HCT116 (cell line): ENCODE measurements around the gene MYH3. TPM values are rescaled to one million over a fixed set of nuclear protein-coding genes. Genes with fewer than 3 reads are reported as not detected.

Experiments used
- ATAC-seq: fragments of 200-7000 bp; cut with Tn5 transposase; 2 replicates; pipeline ENCODE4 v1.9.1; 2020; ENCODE audit warnings: mild to moderate bottlenecking, moderate library complexity
- BruUV-seq: library from RNA; stranded (reverse); fragments of 400-500 nt; replicated peaks from 2 replicates; lab custom pipeline; 2021; lab: Mats Ljungman, UMichigan
- CTCF ChIA-PET: fragments of 300-600 bp; sonication (Branson Sonifier 250); formaldehyde crosslinking; loops from one replicate; lab custom pipeline; 2021; ENCODE audit warnings: antibody characterized with exemption; lab: Charles Lee
- POLR2A ChIA-PET: fragments of 300-600, 350-600 bp; sonication (Branson Sonifier 250); formaldehyde crosslinking; loops from one replicate; lab custom pipeline; 2021; ENCODE audit warnings: antibody characterized with exemption; lab: Charles Lee
- RAD21 ChIA-PET, 2 experiments: fragments of 300-600 bp; sonication (Branson Sonifier 250); formaldehyde crosslinking; loops; one replicate each; lab custom pipeline; 2023; ENCODE audit warnings: low total read pairs in 2 of 2; ENCODE audit not compliant: uncharacterized antibody in 2 of 2, unreplicated experiment in 2 of 2, low non-redundant PET in 1 of 2; lab: Charles Lee
- DNase-seq: peaks from one replicate; pipeline ENCODE4 v3.0.0-alpha.2; 2010; ENCODE audit warnings: low read depth, low spot score
- H2AFZ ChIP-seq: fragments of 200-600 bp; shearing (Covaris generic), sonication (generic); 2 replicates; pipeline ENCODE4 v1.6.1; 2017; ENCODE audit warnings: low read depth, mixed run types, mixed read lengths, antibody characterized with exemption, low read length; ENCODE audit not compliant: poor library complexity, severe bottlenecking
- H3K27ac ChIP-seq: 2 replicates; pipeline ENCODE4 v1.5.1; 2012; ENCODE audit warnings: low read depth, low read length
- H3K27me3 ChIP-seq: fragments of 200-600 bp; sonication (generic); 2 replicates; pipeline ENCODE4 v1.6.1; 2016; ENCODE audit warnings: mixed run types, low read length, mixed read lengths; ENCODE audit not compliant: insufficient read depth
- H3K36me3 ChIP-seq, 2 experiments: fragments of 200-500 bp in 1 of 2; fragments of 200-600 bp in 1 of 2; sonication (Bioruptor generic) in 1 of 2; sonication (generic) in 1 of 2; 2 replicates each; pipeline versions ENCODE4 v1.5.1 to v1.6.1; 2014 to 2016; ENCODE audit warnings: low read length in 2 of 2, inconsistent platforms in 1 of 2, mixed read lengths in 1 of 2, mixed run types in 1 of 2; ENCODE audit not compliant: insufficient read depth in 2 of 2, control insufficient read depth in 1 of 2
- H3K4me1 ChIP-seq, 2 experiments: fragments of 200-600 bp in 1 of 2; sonication (generic) in 1 of 2; 2 replicates each; pipeline versions ENCODE4 v1.5.1 to v1.6.1; 2012 to 2017; ENCODE audit warnings: low read length in 2 of 2, inconsistent platforms in 1 of 2, mild to moderate bottlenecking in 1 of 2, mixed read lengths in 1 of 2, mixed run types in 1 of 2, moderate library complexity in 1 of 2; ENCODE audit not compliant: insufficient read depth in 2 of 2, control insufficient read depth in 1 of 2
- H3K4me2 ChIP-seq: fragments of 200-600 bp; sonication (generic); 2 replicates; pipeline ENCODE4 v1.6.1; 2017; ENCODE audit warnings: mixed run types, low read length, mixed read lengths
- H3K4me3 ChIP-seq, 2 experiments: fragments of 200-600 bp in 1 of 2; sonication (generic) in 1 of 2; replicated peaks in 1 of 2; 2 replicates each; pipeline ENCODE4 v1.5.1; 2011 to 2016; ENCODE audit warnings: low read length in 2 of 2, control low read depth in 1 of 2, low read depth in 1 of 2, mild to moderate bottlenecking in 1 of 2, mixed read lengths in 1 of 2, mixed run types in 1 of 2
- H3K79me2 ChIP-seq: fragments of 200-600 bp; sonication (generic); 2 replicates; pipeline ENCODE4 v1.6.1; 2017; ENCODE audit warnings: mild to moderate bottlenecking, mixed run types, low read length, moderate library complexity, mixed read lengths; ENCODE audit not compliant: insufficient read depth
- H3K9ac ChIP-seq: fragments of 200-600 bp; sonication (generic); 2 replicates; pipeline ENCODE4 v1.6.1; 2016; ENCODE audit warnings: low read length, mixed read lengths
- H3K9me2 ChIP-seq: fragments of 200-600 bp; sonication (generic), shearing (Covaris generic); 2 replicates; pipeline ENCODE4 v1.6.1; 2017; ENCODE audit warnings: mixed run types, mild to moderate bottlenecking, moderate library complexity; ENCODE audit not compliant: insufficient read depth
- H3K9me3 ChIP-seq, 2 experiments: fragments of 200-500 bp in 1 of 2; fragments of 200-600 bp in 1 of 2; sonication (Bioruptor generic) in 1 of 2; sonication (generic) in 1 of 2; 2 replicates each; pipeline ENCODE4 v1.6.1; 2014 to 2017; ENCODE audit warnings: low read length in 2 of 2, mixed read lengths in 2 of 2, inconsistent platforms in 1 of 2, low read depth in 1 of 2, mild to moderate bottlenecking in 1 of 2, mixed run types in 1 of 2, moderate library complexity in 1 of 2; ENCODE audit not compliant: control insufficient read depth in 1 of 2, insufficient read depth in 1 of 2
- H4K20me1 ChIP-seq: fragments of 200-600 bp; sonication (generic), shearing (Covaris generic); 2 replicates; pipeline ENCODE4 v1.6.1; 2017; ENCODE audit warnings: mixed run types, mild to moderate bottlenecking, moderate library complexity; ENCODE audit not compliant: insufficient read depth
- CBX3 ChIP-seq: IDR thresholded peaks from 2 replicates; pipeline ENCODE4 v1.6.1; 2012; ENCODE audit warnings: low read depth
- CEBPB ChIP-seq: IDR thresholded peaks from 2 replicates; pipeline ENCODE4 v1.6.1; 2012; ENCODE audit warnings: low read depth
- EGR1 ChIP-seq: IDR thresholded peaks from 2 replicates; pipeline ENCODE4 v1.6.1; 2012; ENCODE audit warnings: low read depth
- ELF1 ChIP-seq: IDR thresholded peaks from 2 replicates; pipeline ENCODE4 v1.6.1; 2012; ENCODE audit warnings: low read depth, borderline replicate concordance
- EZH2 ChIP-seq: fragments of 200-600 bp; sonication (generic); IDR thresholded peaks from 2 replicates; pipeline ENCODE4 v1.6.1; 2017; ENCODE audit warnings: antibody characterized with exemption, mixed run types
- EZH2phosphoT487 ChIP-seq: fragments of 200-600 bp; IDR thresholded peaks from 2 replicates; pipeline ENCODE4 v1.6.1; 2018; ENCODE audit warnings: antibody characterized with exemption, borderline replicate concordance
- FOSL1 ChIP-seq: IDR thresholded peaks from 2 replicates; pipeline ENCODE4 v1.6.1; 2012; ENCODE audit warnings: low read depth
- POLR2A ChIP-seq: IDR thresholded peaks from 2 replicates; pipeline ENCODE4 v1.7.0; 2011; ENCODE audit warnings: borderline replicate concordance; ENCODE audit not compliant: insufficient read depth, insufficient read length; ENCODE audit errors: extremely low read depth
- POLR2AphosphoS5 ChIP-seq: IDR thresholded peaks from 2 replicates; pipeline ENCODE4 v1.6.1; 2011; ENCODE audit warnings: mild to moderate bottlenecking, low read depth, low read length, moderate library complexity
- RAD21 ChIP-seq: IDR thresholded peaks from 2 replicates; pipeline ENCODE4 v1.6.1; 2012; ENCODE audit warnings: low read depth, mild to moderate bottlenecking
- SP1 ChIP-seq: IDR thresholded peaks from 2 replicates; pipeline ENCODE4 v1.6.1; 2012; ENCODE audit warnings: low read depth
- SRF ChIP-seq: IDR thresholded peaks from 2 replicates; pipeline ENCODE4 v1.6.1; 2012; ENCODE audit warnings: low read depth
- TCF7L2 ChIP-seq: IDR thresholded peaks from 2 replicates; pipeline ENCODE4 v1.7.0; 2011; ENCODE audit warnings: borderline replicate concordance, inconsistent platforms; ENCODE audit not compliant: insufficient read depth, insufficient read length; ENCODE audit errors: extremely low read depth
- ZFX ChIP-seq: fragments of 450-650 bp; IDR thresholded peaks from 2 replicates; pipeline ENCODE4 v1.6.1; 2017
- intact Hi-C: fragments of 100-400 bp; cut with micrococcal nuclease; formaldehyde crosslinking; loops from 2 replicates; pipeline ENCODE4 v1.10.0; 2022
- total RNA-seq: library from RNA; stranded (reverse); gene quantifications from one replicate; pipeline ENCODE4 v1.2.1, GENCODE V29; 2021; ENCODE audit not compliant: unreplicated experiment
- TF ChIP-seq, protein P1 (sequence below): IDR thresholded peaks from 2 replicates; pipeline ENCODE4 v1.6.1; 2012
- TF ChIP-seq, protein P2 (sequence below): IDR thresholded peaks from 2 replicates; pipeline ENCODE4 v1.6.1; 2012; ENCODE audit warnings: low read depth
- TF ChIP-seq, protein P3 (sequence below), 3 experiments: fragments of 200-600 bp in 1 of 3; sonication (generic) in 1 of 3; IDR thresholded peaks in 2 of 3; conservative IDR thresholded peaks in 1 of 3; 2 replicates each; pipeline ENCODE4 v1.5.1; 2012 to 2017; ENCODE audit warnings: low read depth in 2 of 3, low read length in 2 of 3, antibody characterized with exemption in 1 of 3, borderline replicate concordance in 1 of 3, control low read depth in 1 of 3, mild to moderate bottlenecking in 1 of 3, mixed read lengths in 1 of 3, mixed run types in 1 of 3, moderate library complexity in 1 of 3; ENCODE audit not compliant: insufficient read depth in 1 of 3

Gene MYH3
- total RNA-seq, 1 experiment from 2014 or later: 1.6 TPM

DNA sequence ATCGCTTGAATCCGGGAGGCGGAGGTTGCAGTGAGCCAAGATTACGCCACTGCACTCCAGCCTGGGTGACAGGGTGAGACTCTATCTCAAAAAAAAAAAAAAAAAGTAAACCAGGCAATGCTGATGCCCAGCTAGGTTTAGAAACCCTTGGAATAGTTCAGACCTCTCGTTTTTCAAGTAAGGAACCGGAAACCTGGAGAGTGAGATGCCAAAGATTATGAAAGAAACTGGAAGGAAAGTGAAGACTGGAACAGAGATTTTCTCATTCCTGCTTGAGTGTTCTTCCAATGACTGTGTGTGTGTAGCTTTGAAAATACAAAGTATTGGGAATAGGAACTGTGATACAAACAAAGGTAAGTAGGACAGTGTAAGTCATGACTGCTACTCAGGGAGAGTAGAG is 35.7 kb downstream of the MYH3 start:
- no peak overlapping the region for H3K9ac ChIP-seq
- DNase-seq: no peak
- CTCF ChIA-PET: interaction anchor here (2.4 kb wide), 1 partner anchor 326 kb away, joined by 5 read pairs; no protein-coding TSS in a partner anchor
- H3K27me3 ChIP-seq: no peaks in the 10 kb centered on the region
- H3K4me3 ChIP-seq: no peak overlapping the region
- no TSS peak for BruUV-seq
- H3K4me2 ChIP-seq: no peak overlapping the region
- peaks cover 0 to 5% of the 10 kb centered on the region in 2 experiments; a peak in 2 of 4 replicates for H3K4me1 ChIP-seq
- H4K20me1 ChIP-seq: no peaks in the 10 kb centered on the region
- H3K9me3 ChIP-seq: no peaks in the 10 kb centered on the region
- POLR2A ChIA-PET: no interaction called here
- H3K79me2 ChIP-seq: no peaks in the 10 kb centered on the region
- H3K27ac ChIP-seq: no peak overlapping the region
- H2AFZ ChIP-seq: no peak overlapping the region
- H3K36me3 ChIP-seq: no peaks in the 10 kb centered on the region
- no peaks in the 10 kb centered on the region for H3K9me2 ChIP-seq
- intact Hi-C loops: no loop called here
- RAD21 ChIA-PET: no interaction called here
- TF ChIP-seq, protein P1, sequence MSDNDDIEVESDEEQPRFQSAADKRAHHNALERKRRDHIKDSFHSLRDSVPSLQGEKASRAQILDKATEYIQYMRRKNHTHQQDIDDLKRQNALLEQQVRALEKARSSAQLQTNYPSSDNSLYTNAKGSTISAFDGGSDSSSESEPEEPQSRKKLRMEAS: no peak
- TF ChIP-seq POLR2AphosphoS5: no peak
- TF ChIP-seq CEBPB: no peak
- no peak for TF ChIP-seq CBX3
- TF ChIP-seq ELF1: no peak
- TF ChIP-seq POLR2A: no peak
- no peak for TF ChIP-seq EZH2
- TF ChIP-seq, protein P2, sequence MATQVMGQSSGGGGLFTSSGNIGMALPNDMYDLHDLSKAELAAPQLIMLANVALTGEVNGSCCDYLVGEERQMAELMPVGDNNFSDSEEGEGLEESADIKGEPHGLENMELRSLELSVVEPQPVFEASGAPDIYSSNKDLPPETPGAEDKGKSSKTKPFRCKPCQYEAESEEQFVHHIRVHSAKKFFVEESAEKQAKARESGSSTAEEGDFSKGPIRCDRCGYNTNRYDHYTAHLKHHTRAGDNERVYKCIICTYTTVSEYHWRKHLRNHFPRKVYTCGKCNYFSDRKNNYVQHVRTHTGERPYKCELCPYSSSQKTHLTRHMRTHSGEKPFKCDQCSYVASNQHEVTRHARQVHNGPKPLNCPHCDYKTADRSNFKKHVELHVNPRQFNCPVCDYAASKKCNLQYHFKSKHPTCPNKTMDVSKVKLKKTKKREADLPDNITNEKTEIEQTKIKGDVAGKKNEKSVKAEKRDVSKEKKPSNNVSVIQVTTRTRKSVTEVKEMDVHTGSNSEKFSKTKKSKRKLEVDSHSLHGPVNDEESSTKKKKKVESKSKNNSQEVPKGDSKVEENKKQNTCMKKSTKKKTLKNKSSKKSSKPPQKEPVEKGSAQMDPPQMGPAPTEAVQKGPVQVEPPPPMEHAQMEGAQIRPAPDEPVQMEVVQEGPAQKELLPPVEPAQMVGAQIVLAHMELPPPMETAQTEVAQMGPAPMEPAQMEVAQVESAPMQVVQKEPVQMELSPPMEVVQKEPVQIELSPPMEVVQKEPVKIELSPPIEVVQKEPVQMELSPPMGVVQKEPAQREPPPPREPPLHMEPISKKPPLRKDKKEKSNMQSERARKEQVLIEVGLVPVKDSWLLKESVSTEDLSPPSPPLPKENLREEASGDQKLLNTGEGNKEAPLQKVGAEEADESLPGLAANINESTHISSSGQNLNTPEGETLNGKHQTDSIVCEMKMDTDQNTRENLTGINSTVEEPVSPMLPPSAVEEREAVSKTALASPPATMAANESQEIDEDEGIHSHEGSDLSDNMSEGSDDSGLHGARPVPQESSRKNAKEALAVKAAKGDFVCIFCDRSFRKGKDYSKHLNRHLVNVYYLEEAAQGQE: no peak
- TF ChIP-seq RAD21: no peak
- no peak for TF ChIP-seq SRF
- TF ChIP-seq TCF7L2: no peak
- TF ChIP-seq ZFX: no peak
- TF ChIP-seq SP1: no peak
- TF ChIP-seq, protein P3, sequence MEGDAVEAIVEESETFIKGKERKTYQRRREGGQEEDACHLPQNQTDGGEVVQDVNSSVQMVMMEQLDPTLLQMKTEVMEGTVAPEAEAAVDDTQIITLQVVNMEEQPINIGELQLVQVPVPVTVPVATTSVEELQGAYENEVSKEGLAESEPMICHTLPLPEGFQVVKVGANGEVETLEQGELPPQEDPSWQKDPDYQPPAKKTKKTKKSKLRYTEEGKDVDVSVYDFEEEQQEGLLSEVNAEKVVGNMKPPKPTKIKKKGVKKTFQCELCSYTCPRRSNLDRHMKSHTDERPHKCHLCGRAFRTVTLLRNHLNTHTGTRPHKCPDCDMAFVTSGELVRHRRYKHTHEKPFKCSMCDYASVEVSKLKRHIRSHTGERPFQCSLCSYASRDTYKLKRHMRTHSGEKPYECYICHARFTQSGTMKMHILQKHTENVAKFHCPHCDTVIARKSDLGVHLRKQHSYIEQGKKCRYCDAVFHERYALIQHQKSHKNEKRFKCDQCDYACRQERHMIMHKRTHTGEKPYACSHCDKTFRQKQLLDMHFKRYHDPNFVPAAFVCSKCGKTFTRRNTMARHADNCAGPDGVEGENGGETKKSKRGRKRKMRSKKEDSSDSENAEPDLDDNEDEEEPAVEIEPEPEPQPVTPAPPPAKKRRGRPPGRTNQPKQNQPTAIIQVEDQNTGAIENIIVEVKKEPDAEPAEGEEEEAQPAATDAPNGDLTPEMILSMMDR (IDR thresholded peaks at IDR 0.05 in 2 of 3, conservative IDR thresholded peaks at IDR 0.05 in 1 of 3; ENCODE audit: borderline replicate concordance in 1 of 3, insufficient read depth in 1 of 3, low read depth in 2 of 3, low read length in 2 of 3): no peak
- TF ChIP-seq EGR1: no peak
- no peak for TF ChIP-seq EZH2phosphoT487
- no peak for TF ChIP-seq FOSL1
- no peak for ATAC-seq
